Endothelial cell of umbilical vein (primary cell): ENCODE data around the gene CREB3L2. TPM values are rescaled to one million over a fixed set of nuclear protein-coding genes. Genes with fewer than 3 reads are reported as not detected.

ENCODE experiments used
- BruUV-seq: library from RNA; stranded (reverse); fragments of 400-500 nt; replicated peaks from 2 replicates; lab custom pipeline; 2021; lab: Mats Ljungman, UMichigan
- CTCF ChIA-PET: fragments of 300-600, 350-600 bp; sonication (Branson Sonifier 250); formaldehyde crosslinking; loops from one replicate; lab custom pipeline; 2021; ENCODE audit warnings: antibody characterized with exemption, inconsistent platforms; lab: Charles Lee
- POLR2A ChIA-PET: fragments of 300-600, 350-600 bp; sonication (Branson Sonifier 250); formaldehyde crosslinking; loops from one replicate; lab custom pipeline; 2021; ENCODE audit warnings: antibody characterized with exemption, inconsistent platforms; lab: Charles Lee
- DNase-seq: peaks from one replicate; pipeline ENCODE4 v3.0.0-alpha.2; 2011; ENCODE audit warnings: low read depth, low spot score
- FAIRE-seq: peaks from 2 replicates; lab custom pipeline; 2011; peaks lifted over from hg19 to GRCh38; lab: Jason Lieb, UNC
- H2AFZ ChIP-seq: 2 replicates; pipeline ENCODE4 v1.6.0; 2012; ENCODE audit warnings: low read depth, low read length, control low read depth, inconsistent platforms
- H3K27ac ChIP-seq: 2 replicates; pipeline ENCODE4 v1.5.1; 2011; ENCODE audit warnings: low read depth, mild to moderate bottlenecking, control low read depth, low read length, moderate library complexity; ENCODE audit not compliant: insufficient read depth
- H3K27me3 ChIP-seq, 2 experiments: 2 replicates each; pipeline versions ENCODE4 v1.6.0 to v1.6.1; 2011; ENCODE audit warnings: low read length in 2 of 2, mixed read lengths in 1 of 2; ENCODE audit not compliant: control insufficient read depth in 2 of 2, insufficient read depth in 2 of 2
- H3K36me3 ChIP-seq, 2 experiments: 2 replicates in 1 of 2; 3 replicates in 1 of 2; pipeline ENCODE4 v1.5.1; 2011; ENCODE audit warnings: low read length in 2 of 2, mild to moderate bottlenecking in 1 of 2, moderate library complexity in 1 of 2; ENCODE audit not compliant: control insufficient read depth in 2 of 2, insufficient read depth in 2 of 2; ENCODE audit errors: extremely low read depth in 1 of 2
- H3K4me1 ChIP-seq: 3 replicates; pipeline ENCODE4 v1.5.1; 2011; ENCODE audit warnings: mild to moderate bottlenecking, low read length; ENCODE audit not compliant: control insufficient read depth, insufficient read depth; ENCODE audit errors: extremely low read depth
- H3K4me2 ChIP-seq: 2 replicates; pipeline ENCODE4 v1.6.1; 2011; ENCODE audit warnings: low read length, control low read depth, mixed read lengths; ENCODE audit not compliant: insufficient read depth
- H3K4me3 ChIP-seq, 3 experiments: fragments of 200-600 bp in 1 of 3; sonication (generic), shearing (Covaris generic) in 1 of 3; replicated peaks in 1 of 3; 2 replicates each; pipeline ENCODE4 v1.5.1; 2011 to 2016; ENCODE audit warnings: control low read depth in 3 of 3, low read length in 3 of 3, mild to moderate bottlenecking in 2 of 3, inconsistent platforms in 1 of 3, low read depth in 1 of 3, moderate library complexity in 1 of 3; ENCODE audit not compliant: insufficient read depth in 1 of 3
- H3K79me2 ChIP-seq: 2 replicates; pipeline ENCODE4 v1.6.0; 2012; ENCODE audit warnings: low read length, inconsistent platforms; ENCODE audit not compliant: control insufficient read depth, insufficient read depth
- H3K9ac ChIP-seq: replicated peaks from 2 replicates; pipeline ENCODE3; 2011; ENCODE audit warnings: low read length, control low read depth; ENCODE audit not compliant: insufficient read depth; ENCODE audit errors: extremely low read depth
- H3K9me1 ChIP-seq: replicated peaks from 3 replicates; pipeline ENCODE4 v1.6.0; 2011; ENCODE audit warnings: mild to moderate bottlenecking, low read length; ENCODE audit not compliant: control insufficient read depth, insufficient read depth; ENCODE audit errors: extremely low read depth
- H3K9me3 ChIP-seq: replicated peaks from 2 replicates; pipeline ENCODE4 v1.5.1; 2012; ENCODE audit warnings: low read length, inconsistent platforms; ENCODE audit not compliant: control insufficient read depth, insufficient read depth
- H4K20me1 ChIP-seq: replicated peaks from 2 replicates; pipeline ENCODE3; 2011; ENCODE audit warnings: mild to moderate bottlenecking, low read length; ENCODE audit not compliant: control insufficient read depth, insufficient read depth; ENCODE audit errors: extremely low read depth
- CTCF ChIP-seq, 2 donors: IDR thresholded peaks; 1 replicate in 1 of 2; 2 replicates in 1 of 2; pipeline ENCODE4 v1.5.1; 2011; ENCODE audit warnings: low read length in 2 of 2, mild to moderate bottlenecking in 2 of 2, moderate library complexity in 2 of 2, control low read depth in 1 of 2, inconsistent platforms in 1 of 2, low read depth in 1 of 2; ENCODE audit not compliant: insufficient read depth in 1 of 2; ENCODE audit errors: extremely low read depth in 1 of 2
- EZH2 ChIP-seq: IDR thresholded peaks from 2 replicates; pipeline ENCODE4 v1.6.1; 2012; ENCODE audit warnings: borderline replicate concordance, low read depth, mild to moderate bottlenecking, moderate library complexity, low read length, inconsistent platforms; ENCODE audit not compliant: severe bottlenecking
- FOS ChIP-seq: IDR thresholded peaks from 2 replicates; pipeline ENCODE4 v1.6.1; 2011; ENCODE audit warnings: mild to moderate bottlenecking, low read length, moderate library complexity, borderline replicate concordance; ENCODE audit not compliant: insufficient read depth
- GATA2 ChIP-seq: IDR thresholded peaks from 2 replicates; pipeline ENCODE4 v1.7.0; 2011; ENCODE audit warnings: low read depth, mild to moderate bottlenecking, moderate library complexity, mixed read lengths, low read length; ENCODE audit not compliant: insufficient read length, insufficient read depth
- JUN ChIP-seq: IDR thresholded peaks from 2 replicates; pipeline ENCODE4 v1.6.1; 2011; ENCODE audit warnings: borderline replicate concordance, low read depth; ENCODE audit not compliant: insufficient read length, insufficient read depth
- MYC ChIP-seq: IDR thresholded peaks from one replicate; pipeline ENCODE4 v1.6.1; 2011; ENCODE audit warnings: mild to moderate bottlenecking, low read depth, low read length
- POLR2A ChIP-seq: IDR thresholded peaks from 2 replicates; pipeline ENCODE4 v1.6.1; 2012; ENCODE audit warnings: low read depth, mild to moderate bottlenecking, control low read depth, low read length
- POLR2AphosphoS5 ChIP-seq: IDR thresholded peaks from 2 replicates; pipeline ENCODE4 v1.6.1; 2012; ENCODE audit warnings: low read depth, mild to moderate bottlenecking, control low read depth, low read length, moderate library complexity; ENCODE audit not compliant: insufficient read depth
- dilution Hi-C: fragments of 300-500 bp; cut with MboI; formaldehyde crosslinking; loops from one replicate; pipeline ENCODE4 v1.15.0; 2019; ENCODE audit warnings: low sequenced_read_pairs; ENCODE audit not compliant: extremely low pct_ligation_motif_present
- intact Hi-C: fragments of 100-400 bp; cut with micrococcal nuclease; formaldehyde crosslinking; loops from one replicate; pipeline ENCODE4 v1.10.0; 2022
- polyA plus RNA-seq, 4 experiments: library from polyadenylated mRNA; depleted of rRNA in 3 of 4; stranded (reverse) in 3 of 4; unstranded in 1 of 4; fragments of >200 nt; gene quantifications; 2 replicates each; pipeline versions ENCODE4 v1.2.1 to v1.2.3, GENCODE V29; 2011 to 2012; ENCODE audit warnings: missing spikeins in 1 of 4
- total RNA-seq: library from RNA; stranded (reverse); gene quantifications from 2 replicates; pipeline ENCODE4 v1.2.3, GENCODE V29; 2021
- TF ChIP-seq, protein P1 (sequence below): IDR thresholded peaks from 2 replicates; pipeline ENCODE4 v1.6.1; 2011; ENCODE audit not compliant: insufficient read depth, insufficient read length

The CREB3L2 gene
- total and polyA plus RNA-seq, 2 donors (not counting 3 experiments of a cell fraction or from before 2014, with no cell fraction given): 32.1 to 93.4 TPM

DNA sequence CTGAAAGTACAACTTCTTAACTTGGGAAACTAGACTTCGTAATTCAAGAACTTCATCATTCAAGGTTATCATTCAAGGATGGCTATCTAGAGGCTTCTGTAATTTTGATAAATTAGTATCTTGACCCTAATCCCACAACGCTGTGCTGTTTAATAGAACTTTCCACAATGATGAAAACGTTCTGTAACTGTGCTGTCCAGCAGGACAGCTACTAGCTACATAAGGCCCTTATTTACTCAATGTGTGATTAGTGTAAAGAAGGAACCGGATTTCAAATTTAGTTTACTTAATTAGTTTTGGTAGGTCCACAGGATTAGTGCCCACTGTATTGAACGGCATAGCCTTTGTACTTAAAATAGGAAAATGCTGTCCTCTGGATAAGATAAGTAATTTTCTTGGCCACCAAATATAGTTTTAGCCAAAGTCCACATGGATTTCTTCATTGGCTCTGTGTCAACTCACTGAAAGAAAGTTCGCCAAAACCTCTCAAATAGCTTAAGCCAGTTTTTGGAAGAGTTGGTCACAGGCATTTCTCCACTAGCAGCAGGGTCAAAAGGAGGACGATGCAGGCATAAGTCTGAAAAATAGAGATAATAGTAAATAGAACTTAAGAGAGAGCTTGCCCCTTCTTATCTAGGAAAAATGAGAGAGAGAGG, 172.4 kb downstream of the CREB3L2 start:
- Histone ChIP-seq H4K20me1 (no peaks in the 10 kb centered on the region), H3K4me1 (no peaks in the 10 kb centered on the region), H3K4me3 (no peak overlapping the region), H3K9ac (no peak overlapping the region), H2AFZ (no peak overlapping the region), H3K27me3 (peaks cover 0 to 2% of the 10 kb centered on the region in 2 experiments), H3K9me3 (no peaks in the 10 kb centered on the region), H3K4me2 (no peak overlapping the region), H3K9me1 (no peaks in the 10 kb centered on the region), H3K27ac (no peak overlapping the region), H3K79me2 (no peaks in the 10 kb centered on the region), H3K36me3 (no peaks in the 10 kb centered on the region)
- POLR2A ChIA-PET: no interaction called here
- TF ChIP-seq CTCF (IDR thresholded peaks at IDR 0.05; ENCODE audit: extremely low read depth in 1 of 2, insufficient read depth in 1 of 2, low read depth in 1 of 2, low read length in 2 of 2) (no peak), GATA2 (no peak), JUN (no peak), POLR2A (no peak), FOS (no peak), POLR2AphosphoS5 (no peak), EZH2 (no peak), MYC (no peak)
- TF ChIP-seq, protein P1, sequence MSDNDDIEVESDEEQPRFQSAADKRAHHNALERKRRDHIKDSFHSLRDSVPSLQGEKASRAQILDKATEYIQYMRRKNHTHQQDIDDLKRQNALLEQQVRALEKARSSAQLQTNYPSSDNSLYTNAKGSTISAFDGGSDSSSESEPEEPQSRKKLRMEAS: no peak
- FAIRE-seq: no peak
- no TSS peak for BruUV-seq
- CTCF ChIA-PET: interaction anchor here (1.8 kb wide), 1 partner anchor 173 kb away, joined by 4 read pairs; no protein-coding TSS in a partner anchor
- intact Hi-C loops: no loop called here
- dilution Hi-C loops: no loop called here
- DNase-seq: no peak
